Measurements from ENCODE around the gene ATXN2.

ATXN2 gene

GRCh38 chr12:111436266-111436665 lies 162.8 kb downstream of the ATXN2 start:
- no peak for DNase-seq

- no peak for DNase-seq
Measured at GRCh38 chr12:111435661-111436201, 163.4 kb downstream of the ATXN2 start.

DNA sequence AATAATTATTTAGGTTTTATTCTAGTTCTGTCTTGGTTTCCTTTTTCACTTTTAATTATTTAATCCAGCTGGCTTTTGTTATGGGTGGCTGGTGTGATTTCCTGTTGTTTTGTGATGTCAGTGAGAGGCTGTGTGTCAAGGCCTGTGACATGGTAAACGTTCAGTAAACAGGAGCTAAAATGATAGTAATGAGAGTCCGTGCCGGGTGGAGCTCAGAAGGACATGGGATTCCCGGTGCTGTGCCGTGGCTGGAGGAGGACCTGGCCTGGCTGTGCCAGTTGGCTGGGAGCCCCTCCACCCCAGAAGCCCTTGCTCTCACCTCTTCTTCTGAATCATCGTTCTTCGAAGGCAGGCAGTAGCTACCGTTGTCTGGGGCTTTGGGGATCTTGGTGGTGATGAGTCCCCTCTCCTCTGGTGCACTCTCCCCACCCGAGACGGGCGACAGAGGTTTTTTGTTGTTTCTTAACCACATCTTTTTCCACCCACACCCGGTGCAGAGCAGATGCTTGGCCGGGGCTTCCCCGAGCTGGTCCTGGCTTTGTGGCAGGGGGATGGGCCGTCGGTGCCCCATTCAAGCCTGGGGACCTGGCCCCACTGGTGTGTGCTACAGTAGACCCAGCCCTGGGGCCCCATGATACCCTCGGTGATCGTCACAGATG lies 164.3 kb downstream of the ATXN2 start:
- no peak for DNase-seq

GRCh38 chr12:111434049-111434448 lies 165.1 kb downstream of the ATXN2 start:
- no peak for DNase-seq

DNA sequence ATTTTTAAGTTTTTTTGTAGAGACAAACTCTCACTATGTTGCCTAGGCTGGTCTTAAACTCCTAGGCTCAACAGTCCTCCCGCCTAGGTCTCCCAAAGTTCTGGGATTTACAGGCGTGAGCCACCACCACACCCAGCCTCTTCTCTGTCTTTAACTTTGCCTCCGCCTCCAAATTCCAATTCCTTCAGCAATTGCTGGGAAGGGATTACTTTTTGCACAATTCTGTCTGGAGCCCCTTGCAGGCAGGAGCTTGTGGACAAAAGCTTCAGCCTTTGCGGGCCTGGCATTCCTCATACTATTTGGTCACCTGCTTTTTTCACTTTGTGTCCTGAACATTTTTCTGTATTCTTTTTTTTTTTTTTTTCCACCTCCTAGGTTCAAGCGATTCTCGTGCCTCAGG lies 167.3 kb downstream of the ATXN2 start:
- DNase-seq: no peak

DNA sequence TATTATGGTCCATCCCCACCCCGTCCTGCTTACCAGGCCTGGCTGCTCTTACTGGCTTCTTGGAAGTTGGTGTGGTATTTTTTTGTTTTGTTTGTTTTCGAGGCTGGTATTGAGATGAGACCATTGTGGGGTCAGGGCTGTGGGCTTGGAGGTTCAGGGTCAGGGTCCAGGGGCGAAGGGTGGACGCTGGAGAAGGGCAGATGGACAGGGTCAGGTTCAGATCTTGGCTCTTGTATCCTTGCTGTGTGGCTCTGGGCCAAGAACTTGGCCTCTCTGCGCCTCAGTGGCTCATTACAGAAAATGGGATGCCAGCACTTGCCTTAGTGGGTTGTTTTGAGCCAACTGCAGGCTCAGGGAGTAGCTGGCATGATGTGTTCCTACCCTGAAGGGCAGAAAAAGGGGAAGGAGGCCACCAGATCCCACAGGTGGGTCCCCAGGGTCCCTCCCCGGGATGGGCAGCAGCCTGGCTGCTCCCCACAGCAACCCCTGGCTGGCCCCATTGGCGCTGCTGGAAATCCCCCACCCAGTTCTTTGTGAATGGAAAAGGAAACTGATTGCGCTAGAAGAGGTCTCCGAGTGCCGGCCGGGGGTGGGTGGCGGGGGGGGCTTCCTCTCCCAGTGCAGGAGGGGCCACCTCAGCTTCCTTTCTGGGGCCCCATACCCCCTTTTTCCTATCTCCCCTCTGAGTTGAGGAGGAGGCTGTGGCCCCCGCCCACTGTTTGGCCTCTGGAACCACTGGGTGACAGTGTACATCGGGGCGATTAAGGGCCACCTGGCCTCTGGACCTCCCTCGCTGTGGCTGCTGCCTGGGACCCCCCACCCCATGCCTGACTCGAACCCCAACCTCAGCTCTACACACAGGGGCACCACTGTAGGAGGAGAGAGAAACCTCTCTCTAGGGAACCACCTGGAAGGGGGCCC lies 168.4 kb downstream of the ATXN2 start:
- DNase-seq: peak in 1 of 2 donors; percentile 32

GRCh38 chr12:111429828-111430432 lies 169.2 kb downstream of the ATXN2 start:
- no peak for DNase-seq

DNA sequence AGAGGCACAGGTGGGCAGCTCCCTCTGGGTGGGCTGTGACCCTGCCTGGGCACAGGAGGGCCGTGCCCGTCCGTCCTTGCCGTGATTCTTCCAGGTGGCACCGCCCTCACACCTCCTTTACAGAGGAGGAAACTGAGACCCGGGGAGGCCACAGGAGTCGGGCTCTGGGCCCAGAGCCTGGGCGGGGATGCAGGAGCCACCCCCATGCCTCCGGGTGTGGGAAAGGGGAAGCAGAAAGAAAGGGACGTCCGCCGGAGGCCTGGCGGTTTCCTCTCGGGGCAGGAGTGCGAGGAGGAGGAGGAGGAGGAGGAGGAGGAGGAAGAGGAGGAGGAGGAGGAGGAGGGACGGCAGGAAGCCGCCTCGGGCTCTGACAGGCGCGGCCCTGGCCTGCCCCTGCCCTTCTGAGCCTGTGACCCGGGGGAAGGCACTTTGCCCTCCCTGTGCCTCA lies 170.4 kb downstream of the ATXN2 start:
- DNase-seq: peak; percentile 73 to 77

DNA sequence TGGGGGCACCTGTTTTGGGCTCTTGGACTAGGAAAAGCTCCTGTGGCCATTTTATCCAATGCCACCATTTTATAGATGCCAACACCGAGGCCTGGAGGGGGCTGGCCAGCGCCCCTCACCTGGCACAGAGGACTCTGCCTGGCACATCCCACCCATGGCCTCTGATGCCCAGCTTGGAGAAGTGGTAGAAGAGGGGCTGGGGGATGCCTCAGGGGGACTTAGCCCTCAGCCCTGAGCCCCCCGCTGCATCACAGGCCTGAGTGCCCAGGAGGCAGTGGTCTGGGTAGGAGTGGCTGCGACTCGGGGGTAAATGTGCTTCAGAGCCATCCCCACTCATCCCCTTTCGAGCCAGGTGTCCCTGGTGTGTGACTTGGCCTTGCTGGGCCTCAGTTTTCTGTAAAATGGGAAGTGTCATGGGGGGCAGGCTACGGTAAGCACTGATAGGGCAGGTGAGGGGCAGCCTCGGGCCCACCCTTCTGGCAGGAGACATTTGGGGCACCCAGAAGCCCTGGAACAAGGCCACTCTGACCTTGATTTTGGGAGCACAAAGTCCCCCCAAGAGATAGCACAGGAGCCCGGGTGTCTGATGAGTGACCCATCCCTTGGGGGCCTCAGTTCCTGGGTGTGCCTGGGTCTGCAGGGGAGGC lies 170.9 kb downstream of the ATXN2 start:
- DNase-seq: no peak

GRCh38 chr12:111427417-111428074 lies 171.6 kb downstream of the ATXN2 start:
- DNase-seq: no peak

DNA sequence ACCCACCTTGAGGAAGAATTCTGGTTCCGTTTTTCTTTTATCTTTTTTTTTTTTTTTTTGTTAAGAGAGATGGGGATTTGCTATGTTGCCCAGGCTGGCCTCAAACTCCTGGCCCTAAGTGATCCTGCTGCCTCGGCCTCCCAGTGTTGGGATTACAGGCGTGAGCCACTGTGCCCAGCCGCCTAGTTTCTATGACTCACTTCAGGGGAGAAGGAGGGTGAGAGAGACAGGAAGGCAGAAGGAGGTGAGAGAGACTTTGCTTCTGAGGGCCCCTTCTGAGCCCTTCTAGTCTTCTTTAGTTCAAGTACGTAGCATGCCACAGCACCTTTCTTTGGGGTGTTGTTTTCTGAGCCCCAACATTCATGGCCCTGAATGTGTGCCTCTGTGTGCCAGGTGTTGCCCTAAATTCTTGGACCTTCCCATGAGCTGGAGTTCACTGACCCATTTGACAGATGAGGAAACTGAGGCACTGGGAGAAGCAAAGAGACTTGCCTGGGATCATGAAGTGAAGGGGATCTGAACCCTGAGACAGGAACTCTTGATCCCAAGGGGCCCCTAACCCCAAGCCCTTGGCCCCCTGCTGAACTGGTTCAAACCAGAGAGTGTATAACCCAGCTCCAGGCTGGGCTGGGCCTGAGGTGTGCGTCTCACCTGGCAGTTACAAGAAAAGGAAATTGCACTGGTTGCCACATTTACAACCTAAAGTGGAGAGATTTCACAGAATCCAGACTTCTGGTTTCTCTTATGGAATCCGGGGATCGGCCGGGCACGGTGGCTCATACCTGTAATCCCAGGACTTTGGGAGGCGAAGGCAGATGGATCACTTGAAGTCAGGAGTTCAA lies 172.6 kb downstream of the ATXN2 start:
- no peak for DNase-seq

- no peak for DNase-seq
Measured at GRCh38 chr12:111425655-111426054, 173.5 kb downstream of the ATXN2 start.

DNA sequence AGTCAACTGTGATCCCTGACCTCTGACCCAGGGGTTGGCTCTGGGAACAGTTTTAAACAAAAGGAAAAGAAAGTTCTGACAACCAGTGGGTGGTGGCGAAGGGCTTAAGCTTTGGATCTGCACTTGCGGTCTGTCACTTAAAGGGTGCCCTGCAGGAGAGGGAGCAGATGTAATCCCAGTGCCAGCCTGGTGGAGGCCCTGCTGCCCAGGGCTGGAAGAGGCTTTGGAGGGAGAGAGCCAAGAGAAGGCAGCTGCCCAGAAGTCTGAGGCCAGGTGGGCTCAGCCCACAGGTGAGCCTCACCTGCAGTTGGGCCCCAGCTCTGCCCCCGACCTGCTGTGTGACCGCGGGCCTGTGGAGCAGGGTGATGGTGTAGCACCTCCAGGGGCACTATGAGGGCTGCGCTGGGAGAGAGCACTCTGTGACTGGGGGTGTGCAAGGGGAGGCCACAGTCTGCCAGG lies 174.3 kb downstream of the ATXN2 start:
- DNase-seq: no peak

- no peak for DNase-seq
Measured at GRCh38 chr12:111424189-111424792, 174.8 kb downstream of the ATXN2 start.

DNA sequence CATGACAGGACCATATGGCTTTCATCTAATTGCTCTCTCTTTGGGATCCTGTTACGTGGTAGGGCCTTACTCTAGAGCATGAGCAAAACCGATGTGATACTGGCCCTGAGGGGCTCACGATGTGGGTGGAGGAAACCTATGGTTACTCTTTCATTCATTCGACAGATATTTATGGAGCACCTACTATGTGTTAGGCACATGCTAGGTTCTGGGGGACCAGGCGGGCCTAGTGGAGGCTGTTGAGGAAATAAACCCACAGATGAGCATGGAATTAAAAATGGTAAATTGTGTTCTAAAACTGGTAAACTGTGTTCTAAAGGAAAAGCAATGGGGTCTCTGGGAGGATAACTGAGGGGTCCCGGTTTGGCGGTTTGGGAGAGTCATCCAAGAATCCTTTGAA lies 178.6 kb downstream of the ATXN2 start:
- no peak for DNase-seq

DNA sequence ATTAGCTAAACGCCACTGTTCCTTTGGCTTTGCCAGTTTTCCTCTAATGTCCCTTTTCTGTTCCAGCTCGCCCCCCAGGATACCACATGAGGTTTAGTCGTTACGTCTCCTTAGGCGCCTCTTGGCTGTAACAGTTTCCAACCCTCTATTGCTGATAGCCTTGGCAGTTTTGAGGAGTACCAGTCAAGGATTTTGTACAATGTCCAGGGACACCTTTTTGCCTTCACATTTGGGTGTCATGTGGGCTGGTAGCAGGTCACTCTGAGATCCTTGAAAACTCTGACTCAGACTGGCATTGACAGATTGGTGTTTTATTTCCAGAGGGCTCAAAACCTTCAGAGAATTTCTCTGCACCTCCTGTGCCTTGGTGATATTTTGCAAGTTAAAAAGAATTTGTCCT lies 179.3 kb downstream of the ATXN2 start:
- no peak for DNase-seq

GRCh38 chr12:111418594-111418880 lies 180.6 kb downstream of the ATXN2 start:
- no peak for DNase-seq

- DNase-seq: no peak
Measured at GRCh38 chr12:111417784-111418593, 181.1 kb downstream of the ATXN2 start.

- DNase-seq: no peak
Measured at GRCh38 chr12:111417290-111417689, 181.8 kb downstream of the ATXN2 start.

- no peak for DNase-seq
Measured at GRCh38 chr12:111414711-111415252, 184.3 kb downstream of the ATXN2 start.

All from inflammatory macrophage (primary cell).